WERI-Rb-1 (cell line): ENCODE measurements around the gene ACTA1.
A peak's percentile ranks its signal among the peaks of the same experiment; 100 is the strongest.
"Not testable (repeated sequence)": the region's sequence is repeated elsewhere in the genome, so short reads cannot be mapped to it uniquely, and the experiment has no call there.

ENCODE experiments used
- DNase-seq: peaks from one replicate; pipeline ENCODE4 v3.0.0-alpha.2; 2020
- H3K27ac ChIP-seq: fragments of 250-450 bp; sonication (Bioruptor Pico); 2 replicates; pipeline ENCODE4 v1.5.1; 2020; ENCODE audit warnings: mild to moderate bottlenecking, moderate library complexity
- H3K27me3 ChIP-seq: fragments of 250-450 bp; sonication (Bioruptor Pico); 2 replicates; pipeline ENCODE4 v1.5.1; 2021; ENCODE audit warnings: mild to moderate bottlenecking, low read depth, moderate library complexity; ENCODE audit not compliant: insufficient read depth, severe bottlenecking
- H3K36me3 ChIP-seq: fragments of 250-450 bp; sonication (Bioruptor Pico); 2 replicates; pipeline ENCODE4 v1.5.1; 2020; ENCODE audit warnings: mild to moderate bottlenecking, moderate library complexity
- H3K4me3 ChIP-seq: 2 replicates; pipeline ENCODE4 v1.5.1; 2011; ENCODE audit warnings: low read depth, mild to moderate bottlenecking, control low read depth, low read length
- H3K9me3 ChIP-seq: fragments of 250-450 bp; sonication (Bioruptor Pico); 2 replicates; pipeline ENCODE4 v1.5.1; 2021; ENCODE audit warnings: mild to moderate bottlenecking, moderate library complexity; ENCODE audit not compliant: severe bottlenecking
- CTCF ChIP-seq: IDR thresholded peaks from 2 replicates; pipeline ENCODE4 v1.5.1; 2011; ENCODE audit warnings: low read depth, mild to moderate bottlenecking, control low read depth, inconsistent platforms, low read length

ACTA1 gene

GRCh38 chr1:229406798-229407197 is 27.1 kb downstream of the ACTA1 start:
- DNase-seq, result no peak
- Histone ChIP-seq H3K27ac (no peak overlapping the region), H3K9me3 (no peaks in the 10 kb centered on the region), H3K4me3 (no peak overlapping the region), H3K36me3 (no peaks in the 10 kb centered on the region), H3K27me3 (no peaks in the 10 kb centered on the region)
- TF ChIP-seq CTCF, result no peak

GRCh38 chr1:229403573-229403972 is 30.3 kb downstream of the ACTA1 start:
- no peak overlapping the region for H3K4me3 ChIP-seq
- H3K36me3 ChIP-seq, result no peaks in the 10 kb centered on the region
- no peaks in the 10 kb centered on the region for H3K9me3 ChIP-seq
- no peak for DNase-seq
- H3K27me3 ChIP-seq, result no peaks in the 10 kb centered on the region
- no peak overlapping the region for H3K27ac ChIP-seq
- TF ChIP-seq CTCF, result 0 out of 2 replicates have a peak, but pooled peaks have one; percentile 13

- no peaks in the 10 kb centered on the region for H3K36me3 ChIP-seq
- no peaks in the 10 kb centered on the region for H3K9me3 ChIP-seq
- H3K27me3 ChIP-seq, result no peaks in the 10 kb centered on the region
- no peak overlapping the region for H3K4me3 ChIP-seq
- no peak for DNase-seq
- no peak for TF ChIP-seq CTCF
- no peak overlapping the region for H3K27ac ChIP-seq
Observed at GRCh38 chr1:229402993-229403392, 30.9 kb downstream of the ACTA1 start.

- H3K9me3 ChIP-seq, H3K36me3 ChIP-seq, H3K27ac ChIP-seq, DNase-seq, H3K27me3 ChIP-seq, H3K4me3 ChIP-seq: not testable (repeated sequence)
Observed at GRCh38 chr1:229402329-229402728, 31.6 kb downstream of the ACTA1 start.

GRCh38 chr1:229397762-229398161 is 36.1 kb downstream of the ACTA1 start:
- Histone ChIP-seq H3K27ac (no peak overlapping the region), H3K27me3 (no peaks in the 10 kb centered on the region), H3K4me3 (no peak overlapping the region), H3K9me3 (no peaks in the 10 kb centered on the region), H3K36me3 (no peaks in the 10 kb centered on the region)
- no peak for TF ChIP-seq CTCF
- no peak for DNase-seq

- no peak for DNase-seq
- TF ChIP-seq CTCF, result no peak
- no peaks in the 10 kb centered on the region for H3K27me3 ChIP-seq
Observed at GRCh38 chr1:229396585-229397206, 37.2 kb downstream of the ACTA1 start.

GRCh38 chr1:229394517-229394916 is 39.4 kb downstream of the ACTA1 start:
- not testable (repeated sequence) for H3K36me3 ChIP-seq, H3K4me3 ChIP-seq, DNase-seq, H3K27ac ChIP-seq, H3K9me3 ChIP-seq, H3K27me3 ChIP-seq

More at GRCh38 chr1:229396585-229397206, 37.2 kb downstream of the ACTA1 start:
- Histone ChIP-seq H3K36me3 (no peaks in the 10 kb centered on the region), H3K4me3 (no peak overlapping the region), H3K9me3 (no peaks in the 10 kb centered on the region), H3K27ac (no peak overlapping the region)
